Measurements from ENCODE around the gene PLA2G4B. TPM values are rescaled to one million over a fixed set of nuclear protein-coding genes. Genes with fewer than 3 reads are reported as not detected.

Gene PLA2G4B
- total and polyA plus RNA-seq, 2 donors (not counting 1 experiment from before 2014, with no cell fraction given): 22.6 to 33.2 TPM

GRCh38 chr15:41894791-41895463, 56.3 kb downstream of the PLA2G4B start:
- peaks cover 2% of the 10 kb centered on the region in 2 experiments for H3K36me3 ChIP-seq (replicated peaks in 1 of 2; ENCODE audit: control extremely low read depth in 1 of 2, control insufficient read depth in 1 of 2, extremely low read depth in 1 of 2, insufficient read depth in 2 of 2, low read length in 1 of 2)
- TF ChIP-seq CTCF (IDR thresholded peaks at IDR 0.05) (no peak), EZH2 (IDR thresholded peaks at IDR 0.05; ENCODE audit: borderline replicate concordance, insufficient read depth, low read depth, low read length, poor library complexity, severe bottlenecking) (no peak)
- CTCF ChIA-PET: interaction anchor here (0.7 to 11.0 kb wide), 10 partner anchors 8 to 122 kb away, joined by 3 to 81 read pairs (median 4); partner anchors contain the start of genes EHD4 and MAPKBP1
- peak overlapping the region; percentile 77 for H3K4me2 ChIP-seq (replicated peaks; ENCODE audit: low read depth, low read length, poor library complexity, severe bottlenecking)
- H4K20me1 ChIP-seq (ENCODE audit: control insufficient read depth, insufficient read depth, low read length, poor library complexity, severe bottlenecking): no peaks in the 10 kb centered on the region
- H3K79me2 ChIP-seq (ENCODE audit: control insufficient read depth, insufficient read depth, low read length): peaks cover 4% of the 10 kb centered on the region
- peaks cover 40% of the 10 kb centered on the region for H3K4me1 Mint-ChIP-seq
- peak overlapping the region in 4 of 5 experiments; percentile 10 to 47 (median 30) for H3K4me3 ChIP-seq (ENCODE audit: control extremely low read depth in 1 of 5, extremely low read depth in 1 of 5, insufficient read depth in 1 of 5, low read depth in 2 of 5, low read length in 4 of 5)
- peak overlapping the region; percentile 70 for H2AFZ ChIP-seq (ENCODE audit: insufficient read depth, low read depth, low read length, poor library complexity, severe bottlenecking)
- H3K27me3 Mint-ChIP-seq: no peaks in the 10 kb centered on the region
- POLR2A ChIA-PET: interaction anchor here (0.6 to 1.7 kb wide), 4 partner anchors 10 to 354 kb away, joined by 4 to 7 read pairs (median 6); partner anchors contain the start of gene MAPKBP1
- intact Hi-C loops (cut with micrococcal nuclease): loop anchor here (1.0 to 10.0 kb wide), 5 partner anchors 9 to 990 kb away; partner anchors contain the start of genes JMJD7 and MAPKBP1
- peak overlapping the region; percentile 97 for H3K27ac Mint-ChIP-seq
- peak; percentile 98 for ATAC-seq (ENCODE audit: low read depth)
- peak; percentile 84 for DNase-seq
- WGBS (ENCODE audit: insufficient coverage): 4% methylated on average over 23 of the region's 24 CpGs
- peak overlapping the region; percentile 49 for H3K9ac ChIP-seq (ENCODE audit: low read length)
- no peaks in the 10 kb centered on the region for H3K9me3 Mint-ChIP-seq (ENCODE audit: insufficient read depth)
- H3K4me1 ChIP-seq (ENCODE audit: control insufficient read depth in 2 of 2, insufficient read depth in 2 of 2, low read length in 2 of 2): peaks cover 37 to 41% of the 10 kb centered on the region in 2 donors
- H3K27ac ChIP-seq (ENCODE audit: low read length in 2 of 2): peak overlapping the region; percentile 71 to 80
- H3K27me3 ChIP-seq (replicated peaks in 1 of 4; ENCODE audit: control extremely low read depth in 1 of 4, control insufficient read depth in 3 of 4, insufficient read depth in 4 of 4, low read length in 3 of 4): no peaks in the 10 kb centered on the region
- H3K9me3 ChIP-seq (ENCODE audit: control extremely low read depth in 1 of 3, control insufficient read depth in 2 of 3, insufficient read depth in 1 of 3, low read length in 2 of 3): peaks cover 0 to 9% (median 2%) of the 10 kb centered on the region in 3 donors
- H3K4me3 Mint-ChIP-seq: peak overlapping the region; percentile 84
